HG02678 (cell line): ENCODE data around the gene DNAJC6.
"Not testable (repeated sequence)": the region's sequence is repeated elsewhere in the genome, so short reads cannot be mapped to it uniquely, and the experiment has no call there.

Experiments
- ATAC-seq: cut with Tn5 transposase; IDR thresholded peaks from one replicate; pipeline ENCODE4 v1.9.1; 2021; ENCODE audit warnings: mild to moderate bottlenecking, moderate library complexity; ENCODE audit not compliant: unreplicated experiment

The DNAJC6 gene

GRCh38 chr1:65425006-65425405 is 115.7 kb downstream of the DNAJC6 start:
- ATAC-seq = no peak

DNA sequence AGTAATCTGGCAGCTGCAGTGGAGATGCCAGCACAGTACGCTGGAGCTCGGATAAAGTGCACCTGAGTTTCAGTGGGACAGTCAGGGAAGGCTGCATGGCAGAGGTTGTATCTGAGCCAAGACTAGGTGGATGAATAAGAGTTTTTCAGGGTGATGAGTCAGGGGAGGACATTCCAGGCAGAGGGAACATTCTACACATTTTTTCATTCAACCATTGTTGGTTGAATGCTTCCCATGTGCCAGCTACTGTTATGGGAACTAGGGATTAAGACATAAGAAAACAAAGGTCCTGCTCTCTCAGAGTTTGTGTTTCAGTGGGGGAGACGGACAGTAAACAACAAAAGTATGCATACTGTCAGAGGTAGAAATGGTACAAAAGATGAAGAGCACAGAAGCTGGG is 116.4 kb downstream of the DNAJC6 start:
- no peak for ATAC-seq

DNA sequence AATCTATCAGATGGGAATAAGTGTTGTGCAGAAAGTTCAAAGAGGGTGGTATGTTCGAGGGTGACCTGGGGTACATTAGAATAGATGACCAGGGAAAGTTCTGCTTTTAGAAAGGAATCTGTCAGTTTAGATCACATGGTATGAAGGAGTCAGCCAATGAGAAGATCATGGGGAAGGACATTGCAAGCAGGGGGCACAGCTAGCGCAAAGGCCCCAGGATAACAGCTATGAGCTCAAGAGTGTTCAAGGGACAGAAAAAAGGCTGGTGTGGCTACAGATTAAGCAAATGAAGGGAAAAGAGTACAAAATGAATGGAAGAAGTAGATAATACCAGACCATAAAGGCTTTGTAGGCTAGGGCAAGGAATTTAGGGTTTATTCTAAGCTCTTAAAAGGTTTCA is 119.7 kb downstream of the DNAJC6 start:
- ATAC-seq = no peak

- ATAC-seq = no peak
These were observed 120.5 kb downstream of the DNAJC6 start for GRCh38 chr1:65429806-65430205.

DNA sequence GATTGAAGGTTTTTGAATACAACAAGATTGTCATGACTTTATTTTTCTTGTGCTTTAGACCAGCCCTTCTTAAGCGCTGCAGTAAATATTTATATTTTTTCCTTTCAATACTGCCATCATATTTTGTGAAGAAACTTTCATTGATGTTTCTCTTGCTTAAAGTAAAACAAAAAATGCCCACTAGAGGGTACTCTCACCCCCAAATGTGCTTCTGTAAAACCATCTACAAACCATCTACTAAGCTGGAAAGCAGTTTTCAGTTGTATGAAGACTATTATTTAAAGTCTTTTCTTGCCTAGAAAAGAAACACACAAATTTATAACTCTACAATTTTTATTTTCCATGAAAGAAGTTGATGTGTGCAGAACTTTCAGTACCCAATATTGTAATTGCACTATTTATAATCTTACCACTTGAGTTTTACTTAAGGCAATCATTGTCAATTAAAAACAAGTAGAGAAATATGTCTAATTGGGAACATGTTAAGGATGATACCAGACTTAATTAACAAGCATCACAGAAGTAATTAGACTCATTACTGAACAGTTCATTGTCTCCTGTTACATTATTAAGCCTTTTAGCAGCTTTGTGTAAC is 121.9 kb downstream of the DNAJC6 start:
- ATAC-seq = peak; percentile 56

DNA sequence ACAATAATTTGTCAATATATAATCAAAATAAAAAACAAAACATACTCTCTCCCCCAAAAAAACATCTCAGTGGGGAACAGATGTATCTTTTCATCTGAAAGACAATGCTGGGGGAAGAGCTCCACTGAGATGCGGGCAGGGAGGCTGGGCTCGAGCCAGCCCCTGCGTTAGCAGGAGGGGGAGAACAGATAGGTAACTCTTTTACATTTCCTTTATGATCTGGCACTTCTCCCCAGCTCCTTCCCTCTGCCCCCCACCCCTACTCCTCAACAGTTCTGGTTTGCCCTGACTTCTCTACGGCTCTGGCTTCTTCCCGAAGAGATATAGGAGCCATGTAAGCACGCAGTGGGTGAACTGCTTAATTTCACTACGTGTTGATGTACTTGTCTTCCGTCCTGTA is 123.6 kb downstream of the DNAJC6 start:
- no peak for ATAC-seq

- no peak for ATAC-seq
These were observed 124.9 kb downstream of the DNAJC6 start for GRCh38 chr1:65434255-65434654.

- no peak for ATAC-seq
These were observed 125.4 kb downstream of the DNAJC6 start for GRCh38 chr1:65434760-65435159.

DNA sequence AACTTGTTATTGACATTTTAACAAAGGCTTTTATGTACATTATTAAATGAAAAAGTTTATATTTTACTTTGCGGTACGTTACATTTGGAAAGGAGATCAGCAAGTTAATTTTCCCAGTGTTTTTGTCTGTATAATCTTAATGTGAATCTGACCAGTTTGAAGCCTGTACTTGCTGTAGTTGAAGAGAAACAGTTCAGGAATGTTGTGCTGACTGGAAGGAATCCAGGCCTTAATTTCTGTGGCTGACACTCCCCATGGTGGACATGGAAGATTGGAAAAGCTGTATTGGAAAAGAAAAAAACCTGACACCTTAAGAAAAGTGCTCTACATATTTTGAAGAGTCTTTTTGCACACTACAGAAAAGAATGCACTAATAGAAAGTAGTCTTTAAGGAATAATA is 126.6 kb downstream of the DNAJC6 start:
- ATAC-seq = no peak

DNA sequence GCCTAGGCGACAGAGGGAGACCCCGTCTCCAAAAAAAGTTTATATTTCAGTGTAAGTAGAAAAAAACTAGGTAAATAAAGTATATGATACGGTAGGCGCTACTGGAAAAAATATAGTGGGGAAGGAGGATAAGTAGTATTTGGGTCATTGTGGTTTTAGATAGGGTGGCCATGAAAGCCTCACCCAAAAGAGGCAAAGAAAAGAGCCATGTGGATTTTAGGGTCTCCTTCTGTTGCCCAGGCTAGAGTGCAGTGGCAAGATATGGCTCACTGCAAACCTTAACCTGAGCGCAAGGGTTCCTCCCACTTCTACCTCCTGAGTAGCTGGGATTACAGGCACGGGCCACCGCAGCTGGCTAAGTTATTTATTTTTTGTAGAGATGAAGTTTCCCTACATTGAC is 128.3 kb downstream of the DNAJC6 start:
- ATAC-seq = no peak

GRCh38 chr1:65440322-65440900 is 131.1 kb downstream of the DNAJC6 start:
- no peak for ATAC-seq

DNA sequence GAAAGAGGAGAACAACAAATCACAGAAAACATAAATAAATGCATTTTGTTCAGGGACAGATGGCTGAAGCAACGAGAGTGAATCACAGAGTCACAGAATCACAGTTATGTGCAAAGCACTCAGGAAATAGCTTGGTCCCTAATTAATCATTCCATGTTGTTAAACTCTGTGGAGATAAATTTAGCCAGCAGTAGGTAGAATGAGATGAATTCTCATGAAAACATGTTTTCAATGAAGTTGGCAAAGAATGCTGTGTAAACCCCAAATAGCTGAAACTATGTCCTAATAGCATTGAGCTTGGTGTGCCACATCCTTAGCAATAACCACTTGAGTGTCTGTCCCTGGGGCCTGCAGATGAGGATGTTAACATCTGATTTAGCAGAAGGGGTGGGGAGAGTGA is 131.6 kb downstream of the DNAJC6 start:
- ATAC-seq = no peak

DNA sequence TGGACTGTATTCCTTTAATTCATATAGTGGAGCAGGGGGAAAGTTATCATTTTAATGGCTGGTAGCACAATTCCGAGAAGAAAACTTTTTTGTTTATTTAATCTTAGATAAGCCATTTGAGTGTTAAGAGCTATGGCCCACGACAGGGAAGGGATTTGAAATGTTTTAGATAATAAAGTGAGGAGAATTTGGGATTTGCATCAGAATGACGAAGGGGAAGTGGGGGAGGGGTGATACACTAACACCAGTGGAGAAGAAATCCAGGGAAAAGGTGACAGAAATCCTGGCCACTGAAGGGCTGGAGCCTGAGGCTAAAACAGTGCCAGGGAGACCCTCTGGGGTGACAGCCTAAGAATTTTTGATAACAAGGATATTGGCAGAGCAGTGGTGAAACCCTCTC is 132.1 kb downstream of the DNAJC6 start:
- ATAC-seq = no peak

- ATAC-seq = no peak
These were observed 133.1 kb downstream of the DNAJC6 start for GRCh38 chr1:65442442-65442841.

DNA sequence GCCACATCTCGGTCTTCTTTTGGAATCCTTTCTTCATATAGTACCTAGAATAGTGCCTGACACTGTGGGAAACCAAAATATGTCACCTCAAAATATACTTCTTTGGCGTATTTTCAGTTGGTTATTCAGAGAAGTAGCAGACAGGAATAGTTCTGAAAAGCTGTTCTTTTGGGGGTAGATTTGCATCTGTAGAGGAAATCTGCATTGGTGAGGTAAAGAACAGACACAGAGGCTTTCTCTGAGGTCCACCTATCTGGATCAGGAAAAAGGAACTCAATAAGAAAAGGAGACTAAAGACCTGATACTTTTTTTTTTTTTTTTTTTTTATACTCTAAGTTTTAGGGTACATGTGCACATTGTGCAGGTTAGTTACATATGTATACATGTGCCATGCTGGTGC is 134.3 kb downstream of the DNAJC6 start:
- no peak for ATAC-seq

- ATAC-seq = no peak
These were observed 134.8 kb downstream of the DNAJC6 start for GRCh38 chr1:65444128-65444640.

- ATAC-seq = no peak
These were observed 136.5 kb downstream of the DNAJC6 start for GRCh38 chr1:65445837-65446236.

DNA sequence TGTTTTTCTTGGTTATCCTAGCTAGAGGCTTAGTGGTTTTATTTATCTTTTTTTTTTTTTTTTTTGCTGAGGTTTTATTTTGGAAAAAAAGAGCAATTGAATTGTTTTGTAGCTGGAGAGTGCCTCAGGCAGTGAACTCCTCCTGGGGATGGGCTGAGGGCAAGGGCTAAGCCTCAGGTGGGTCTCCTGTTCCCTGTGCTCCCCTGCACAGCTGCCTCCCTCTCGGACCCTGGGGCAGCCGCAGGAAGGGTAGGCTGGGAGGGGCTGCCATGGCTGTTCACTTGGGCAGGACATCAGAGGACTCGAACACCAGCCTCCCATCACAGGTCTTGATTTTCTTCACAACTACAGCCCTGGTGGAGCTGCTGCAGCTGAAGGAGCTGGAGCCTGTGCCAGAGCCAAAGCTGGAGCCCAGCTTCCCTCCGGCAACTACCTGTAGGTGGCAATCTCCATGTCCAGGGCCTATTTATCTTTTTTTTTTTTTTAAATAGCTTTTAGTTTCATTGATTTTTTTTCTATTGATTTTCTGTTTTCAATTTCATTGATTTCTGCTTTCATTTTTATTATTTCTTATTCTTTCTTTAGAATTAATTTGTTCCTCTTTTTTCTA is 140.0 kb downstream of the DNAJC6 start:
- no peak for ATAC-seq

DNA sequence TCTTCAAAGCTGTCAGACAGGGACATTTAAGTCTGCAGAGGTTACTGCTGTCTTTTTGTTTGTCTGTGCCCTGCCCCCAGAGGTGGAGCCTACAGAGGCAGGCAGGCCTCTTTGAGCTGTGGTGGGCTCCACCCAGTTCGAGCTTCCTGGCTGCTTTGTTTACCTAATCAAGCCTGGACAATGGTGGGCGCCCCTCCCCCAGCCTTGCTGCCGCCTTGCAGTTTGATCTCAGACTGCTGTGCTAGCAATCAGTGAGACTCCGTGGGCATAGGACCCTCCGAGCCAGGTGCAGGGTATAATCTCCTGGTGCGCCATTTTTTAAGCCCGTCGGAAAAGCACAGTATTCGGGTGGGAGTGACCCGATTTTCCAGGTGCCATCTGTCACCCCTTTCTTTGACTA is 146.3 kb downstream of the DNAJC6 start:
- not testable (repeated sequence) for ATAC-seq

- no peak for ATAC-seq
These were observed 147.1 kb downstream of the DNAJC6 start for GRCh38 chr1:65456481-65456880.

DNA sequence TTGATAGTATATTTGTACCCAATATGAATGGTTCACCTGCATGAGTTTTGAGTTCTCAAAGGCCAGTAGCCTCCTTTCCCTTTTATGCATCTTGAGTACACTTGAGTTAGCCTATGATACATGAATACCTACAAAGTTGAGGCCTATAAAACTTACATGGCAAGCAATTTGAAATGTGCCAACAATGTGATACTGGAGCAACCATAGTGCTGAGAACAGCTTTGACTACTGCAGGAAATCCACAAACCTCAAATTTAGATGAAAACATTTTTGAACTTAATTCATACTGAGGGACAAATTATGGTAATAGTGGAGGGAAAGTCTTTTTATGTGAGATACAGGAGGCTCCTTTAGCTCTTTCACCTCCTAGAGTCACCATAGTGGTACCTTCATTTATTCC is 148.5 kb downstream of the DNAJC6 start:
- ATAC-seq = no peak

GRCh38 chr1:65458730-65459396 is 149.5 kb downstream of the DNAJC6 start:
- ATAC-seq = no peak
